HepG2 (cell line): ENCODE data around the gene CABLES2. TPM values are rescaled to one million over a fixed set of nuclear protein-coding genes. Genes with fewer than 3 reads are reported as not detected.

Source experiments
- ATAC-seq: fragments of 200-7000 bp; cut with Tn5 transposase; 3 replicates; pipeline ENCODE4 v1.9.1; 2020; ENCODE audit warnings: mild to moderate bottlenecking, moderate library complexity
- BruUV-seq: library from RNA; stranded (reverse); fragments of 400-500 nt; replicated peaks from 2 replicates; lab custom pipeline; 2021; lab: Mats Ljungman, UMichigan
- CTCF ChIA-PET: fragments of 300-600 bp; formaldehyde crosslinking; extraction: SDS; loops from one replicate; lab custom pipeline; 2021; ENCODE audit warnings: low total read pairs, inconsistent platforms, low intra/inter-chr PET ratio; lab: Yijun Ruan, JAX
- POLR2A ChIA-PET: fragments of 350-600 bp; sonication (Branson Sonifier 250); formaldehyde crosslinking; loops from one replicate; lab custom pipeline; 2020; ENCODE audit warnings: antibody characterized with exemption, inconsistent platforms; lab: Yijun Ruan, JAX
- DNase-seq: peaks from one replicate; pipeline ENCODE4 v3.0.0-alpha.2; 2015; ENCODE audit warnings: low spot score
- FAIRE-seq: peaks from 3 replicates; lab custom pipeline; 2011; peaks lifted over from hg19 to GRCh38; lab: Jason Lieb, UNC
- H2AFZ ChIP-seq: one replicate; pipeline ENCODE4 v1.6.1; 2011; ENCODE audit warnings: low read length, inconsistent platforms
- H3K27ac ChIP-seq: fragments of 300-600 bp; 3 replicates; pipeline ENCODE4 v1.8.0; 2011; ENCODE audit warnings: mixed run types, mild to moderate bottlenecking, mixed read lengths, low read length, inconsistent platforms; ENCODE audit not compliant: insufficient read depth; ENCODE audit errors: extremely low read length
- H3K27me3 ChIP-seq, 2 experiments: fragments of 200-600 bp in 1 of 2; 2 replicates in 1 of 2; 3 replicates in 1 of 2; pipeline versions ENCODE4 v1.6.0 to v1.8.0; 2011; ENCODE audit warnings: low read length in 2 of 2, mild to moderate bottlenecking in 2 of 2, moderate library complexity in 2 of 2, inconsistent platforms in 1 of 2; ENCODE audit not compliant: insufficient read depth in 2 of 2, control insufficient read depth in 1 of 2
- H3K36me3 ChIP-seq, 2 experiments: fragments of 200-600 bp in 1 of 2; replicated peaks in 1 of 2; 2 replicates in 1 of 2; 3 replicates in 1 of 2; pipeline versions ENCODE4 v1.5.1 to v1.8.0; 2011; ENCODE audit warnings: low read length in 2 of 2, inconsistent platforms in 1 of 2; ENCODE audit not compliant: insufficient read depth in 2 of 2, control insufficient read depth in 1 of 2
- H3K4me1 ChIP-seq: 2 replicates; pipeline ENCODE4 v1.5.1; 2012; ENCODE audit warnings: low read length, inconsistent platforms; ENCODE audit not compliant: insufficient read depth
- H3K4me2 ChIP-seq: 2 replicates; pipeline ENCODE4 v1.6.0; 2011; ENCODE audit warnings: low read depth, low read length, inconsistent platforms
- H3K4me3 ChIP-seq, 3 experiments: fragments of 200-600 bp in 1 of 3; sonication (generic), shearing (Covaris generic) in 1 of 3; replicated peaks in 1 of 3; 2 replicates each; pipeline ENCODE4 v1.5.1; 2011 to 2016; ENCODE audit warnings: low read length in 3 of 3, inconsistent platforms in 2 of 3, low read depth in 2 of 3, mild to moderate bottlenecking in 2 of 3, control low read depth in 1 of 3, mixed read lengths in 1 of 3; ENCODE audit not compliant: insufficient read depth in 1 of 3
- H3K79me2 ChIP-seq: one replicate; pipeline ENCODE4 v1.6.1; 2011; ENCODE audit warnings: low read length, inconsistent platforms; ENCODE audit not compliant: insufficient read depth
- H3K9ac ChIP-seq: 2 replicates; pipeline ENCODE4 v1.6.0; 2011; ENCODE audit warnings: mild to moderate bottlenecking, low read depth, low read length, inconsistent platforms; ENCODE audit not compliant: insufficient read depth
- H3K9me3 ChIP-seq: 2 replicates; pipeline ENCODE4 v1.5.1; 2012; ENCODE audit warnings: mild to moderate bottlenecking, low read length
- H4K20me1 ChIP-seq: 2 replicates; pipeline ENCODE4 v1.6.0; 2011; ENCODE audit warnings: inconsistent platforms, mild to moderate bottlenecking, low read length, moderate library complexity; ENCODE audit not compliant: insufficient read depth
- FOSL1 ChIP-seq: sonication (generic); formaldehyde crosslinking; IDR thresholded peaks from 2 replicates; pipeline ENCODE4 v1.9.0; 2021; ENCODE audit warnings: missing genetic modification reagents, borderline replicate concordance
- ZFY ChIP-seq: sonication (generic); formaldehyde crosslinking; IDR thresholded peaks from 2 replicates; pipeline ENCODE4 v1.4.0; 2020; ENCODE audit warnings: missing genetic modification reagents
- WGBS: methylation state at CpG from one replicate; pipeline ENCODE4 v1.1.6; 2017; ENCODE audit warnings: low lambda C conversion rate; 5-methylcytosine and 5-hydroxymethylcytosine counted together
- in situ Hi-C: cut with HindIII; loops from 2 replicates; pipeline ENCODE4 v1.10.0; 2017; ENCODE audit warnings: low pct_unique_long_range_greater_than_20kb; ENCODE audit not compliant: extremely low pct_ligation_motif_present
- intact Hi-C: fragments of 100-400 bp; cut with micrococcal nuclease; formaldehyde crosslinking; loops from one replicate; pipeline ENCODE4 v1.10.0; 2022; ENCODE audit not compliant: unreplicated experiment
- polyA plus RNA-seq, 8 experiments: library from polyadenylated mRNA; depleted of rRNA in 3 of 8; stranded (reverse) in 7 of 8; unstranded in 1 of 8; fragments of >200 nt; fragmentation: Illumina TruSeq in 4 of 8; extraction: Trizol in 4 of 8; gene quantifications; 2 replicates each; pipeline versions ENCODE4 v1.2.1 to v1.2.3, GENCODE V29; 2011 to 2016; ENCODE audit warnings: low read depth in 4 of 8, missing spikeins in 1 of 8, mixed read lengths in 1 of 8; ENCODE audit not compliant: insufficient read depth in 1 of 8
- total RNA-seq, 5 experiments: library from RNA; depleted of rRNA; stranded (reverse); fragments of >200 nt; fragmentation: Illumina TruSeq; extraction: Trizol; gene quantifications; 2 replicates each; pipeline ENCODE4 v1.2.3, GENCODE V29; 2016; ENCODE audit warnings: low read depth in 1 of 5
- TF ChIP-seq, protein P1 (sequence below): IDR thresholded peaks from 2 replicates; pipeline ENCODE4 v1.6.1; 2016; ENCODE audit warnings: low read depth, missing genetic modification reagents, missing compliant biosample characterization
- TF ChIP-seq, protein P2 (sequence below): sonication (generic); formaldehyde crosslinking; conservative IDR thresholded peaks from 2 replicates; pipeline ENCODE4 v1.4.0; 2020; ENCODE audit warnings: mild to moderate bottlenecking, missing genetic modification reagents, moderate library complexity
- TF ChIP-seq, protein P3 (sequence below): sonication (generic); formaldehyde crosslinking; IDR thresholded peaks from 2 replicates; pipeline ENCODE4 v1.5.1; 2020; ENCODE audit warnings: mild to moderate bottlenecking, missing genetic modification reagents, moderate library complexity

Gene CABLES2
- total and polyA plus RNA-seq, 2 of the 13 experiments (the other 11 are each of a cell fraction or from before 2014, with no cell fraction given): 5.2 to 9.7 TPM

DNA sequence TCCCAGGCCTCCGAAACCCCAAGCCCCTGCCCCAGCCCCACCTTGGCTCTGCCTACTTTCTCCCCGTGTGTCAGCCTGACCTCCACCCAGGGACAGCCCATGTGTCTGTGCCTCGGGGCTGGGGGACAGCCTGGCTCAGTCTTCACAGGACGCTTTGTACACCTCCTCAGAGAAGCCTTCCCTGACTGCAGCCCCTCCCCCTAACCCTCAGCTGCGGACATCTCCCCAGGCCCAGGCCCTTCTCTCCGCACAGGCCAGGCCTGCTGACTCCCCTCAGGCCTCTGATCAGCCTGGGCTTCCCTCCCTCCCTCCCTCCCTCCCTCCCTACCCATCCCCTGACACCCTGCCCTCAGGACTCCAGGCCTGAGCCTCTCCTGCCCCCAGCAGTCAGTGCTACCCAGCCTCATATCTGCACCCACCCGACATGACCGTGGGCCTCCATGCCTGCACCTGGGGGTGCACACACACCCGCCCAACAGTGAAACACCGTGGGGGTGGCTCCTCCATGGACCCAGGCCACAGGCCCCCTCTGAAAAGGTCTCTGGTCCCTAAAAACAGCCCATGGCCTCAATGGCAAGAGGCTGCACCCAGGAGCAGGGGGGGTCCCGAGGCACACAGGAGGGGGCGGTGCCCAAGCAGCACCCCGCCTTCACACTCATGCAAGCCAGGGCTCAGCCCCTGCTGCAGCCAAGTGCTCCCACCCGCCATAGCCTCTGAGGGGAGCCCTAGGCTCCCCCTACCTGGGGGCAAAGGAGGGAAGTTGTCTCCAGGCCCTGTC lies 52.9 kb downstream of the CABLES2 start (continued):
- TF ChIP-seq, protein P1, sequence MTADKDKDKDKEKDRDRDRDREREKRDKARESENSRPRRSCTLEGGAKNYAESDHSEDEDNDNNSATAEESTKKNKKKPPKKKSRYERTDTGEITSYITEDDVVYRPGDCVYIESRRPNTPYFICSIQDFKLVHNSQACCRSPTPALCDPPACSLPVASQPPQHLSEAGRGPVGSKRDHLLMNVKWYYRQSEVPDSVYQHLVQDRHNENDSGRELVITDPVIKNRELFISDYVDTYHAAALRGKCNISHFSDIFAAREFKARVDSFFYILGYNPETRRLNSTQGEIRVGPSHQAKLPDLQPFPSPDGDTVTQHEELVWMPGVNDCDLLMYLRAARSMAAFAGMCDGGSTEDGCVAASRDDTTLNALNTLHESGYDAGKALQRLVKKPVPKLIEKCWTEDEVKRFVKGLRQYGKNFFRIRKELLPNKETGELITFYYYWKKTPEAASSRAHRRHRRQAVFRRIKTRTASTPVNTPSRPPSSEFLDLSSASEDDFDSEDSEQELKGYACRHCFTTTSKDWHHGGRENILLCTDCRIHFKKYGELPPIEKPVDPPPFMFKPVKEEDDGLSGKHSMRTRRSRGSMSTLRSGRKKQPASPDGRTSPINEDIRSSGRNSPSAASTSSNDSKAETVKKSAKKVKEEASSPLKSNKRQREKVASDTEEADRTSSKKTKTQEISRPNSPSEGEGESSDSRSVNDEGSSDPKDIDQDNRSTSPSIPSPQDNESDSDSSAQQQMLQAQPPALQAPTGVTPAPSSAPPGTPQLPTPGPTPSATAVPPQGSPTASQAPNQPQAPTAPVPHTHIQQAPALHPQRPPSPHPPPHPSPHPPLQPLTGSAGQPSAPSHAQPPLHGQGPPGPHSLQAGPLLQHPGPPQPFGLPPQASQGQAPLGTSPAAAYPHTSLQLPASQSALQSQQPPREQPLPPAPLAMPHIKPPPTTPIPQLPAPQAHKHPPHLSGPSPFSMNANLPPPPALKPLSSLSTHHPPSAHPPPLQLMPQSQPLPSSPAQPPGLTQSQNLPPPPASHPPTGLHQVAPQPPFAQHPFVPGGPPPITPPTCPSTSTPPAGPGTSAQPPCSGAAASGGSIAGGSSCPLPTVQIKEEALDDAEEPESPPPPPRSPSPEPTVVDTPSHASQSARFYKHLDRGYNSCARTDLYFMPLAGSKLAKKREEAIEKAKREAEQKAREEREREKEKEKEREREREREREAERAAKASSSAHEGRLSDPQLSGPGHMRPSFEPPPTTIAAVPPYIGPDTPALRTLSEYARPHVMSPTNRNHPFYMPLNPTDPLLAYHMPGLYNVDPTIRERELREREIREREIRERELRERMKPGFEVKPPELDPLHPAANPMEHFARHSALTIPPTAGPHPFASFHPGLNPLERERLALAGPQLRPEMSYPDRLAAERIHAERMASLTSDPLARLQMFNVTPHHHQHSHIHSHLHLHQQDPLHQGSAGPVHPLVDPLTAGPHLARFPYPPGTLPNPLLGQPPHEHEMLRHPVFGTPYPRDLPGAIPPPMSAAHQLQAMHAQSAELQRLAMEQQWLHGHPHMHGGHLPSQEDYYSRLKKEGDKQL (CRISPR knock-in tag): no peak

DNA sequence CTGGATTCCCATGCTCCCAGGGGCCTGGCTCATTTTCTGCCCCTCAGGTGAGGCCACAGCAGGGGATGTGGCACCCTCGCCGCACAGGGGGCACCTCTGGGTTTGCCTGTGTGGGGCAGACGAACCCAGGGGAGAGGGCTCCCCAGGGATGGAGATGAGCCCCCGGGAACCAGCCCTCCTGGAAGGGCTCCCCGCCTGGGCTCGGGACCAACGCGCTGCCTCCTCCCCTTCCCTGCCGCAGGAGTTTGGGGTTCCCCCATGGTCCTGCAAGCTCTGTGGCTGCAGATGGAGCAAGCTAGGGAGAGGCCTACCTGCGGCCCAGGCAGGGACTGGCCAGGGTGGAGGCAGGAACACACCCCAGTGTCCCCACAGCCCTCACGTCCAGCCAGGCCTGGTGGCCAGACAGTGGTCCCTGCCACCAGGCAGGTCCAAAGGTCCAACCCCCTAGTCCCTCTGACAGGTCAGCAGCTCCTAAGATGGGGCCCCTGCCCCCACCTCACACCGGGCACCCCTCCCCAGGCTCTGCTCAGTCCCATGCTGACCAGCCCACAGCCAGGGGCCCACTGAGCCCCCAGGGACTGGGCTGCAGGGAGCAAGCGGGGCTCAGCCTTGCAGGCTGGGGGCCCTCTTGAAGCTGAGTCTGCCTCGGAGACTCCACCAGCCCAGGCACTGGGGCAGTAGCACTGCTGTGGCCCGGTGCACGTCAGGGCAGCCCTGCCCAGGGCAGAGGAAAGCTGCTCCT lies 53.6 kb downstream of the CABLES2 start:
- DNase-seq: peak; percentile 56
- H3K27me3 ChIP-seq: no peaks in the 10 kb centered on the region
- 56% methylated on average over 8 of the region's 16 CpGs for WGBS
- intact Hi-C loops (loop anchor here (2.0 kb wide), 1 partner anchor 17 kb away; no protein-coding TSS in a partner anchor), in situ Hi-C loops (no loop called here)
- peak; percentile 78 for FAIRE-seq
- peak overlapping the region; percentile 48; the same call in 1 of the 2 replicates for H3K9ac ChIP-seq
- H3K4me1 ChIP-seq: peaks cover 56% of the 10 kb centered on the region
- H3K4me3 ChIP-seq: peak overlapping the region in 1 of 3 experiments; percentile 19; a peak in 1 of 6 replicates
- POLR2A ChIA-PET: interaction anchor here (1.0 to 5.8 kb wide), 4 partner anchors 11 to 50 kb away, joined by 3 to 62 read pairs (median 5); partner anchors contain the start of gene LAMA5
- peak; percentile 57 for ATAC-seq
- CTCF ChIA-PET: no interaction called here
- H3K4me2 ChIP-seq: peak overlapping the region; percentile 62
- H4K20me1 ChIP-seq: peaks cover 20% of the 10 kb centered on the region; the same call in 1 of the 2 replicates
- peak overlapping the region; percentile 56 for H3K27ac ChIP-seq
- H3K36me3 ChIP-seq: peaks cover 37 to 40% of the 10 kb centered on the region in 2 experiments
- H3K9me3 ChIP-seq: no peaks in the 10 kb centered on the region
- no peak overlapping the region for H2AFZ ChIP-seq
- no TSS peak for BruUV-seq
- H3K79me2 ChIP-seq: peaks cover 18% of the 10 kb centered on the region
- TF ChIP-seq, protein P2, sequence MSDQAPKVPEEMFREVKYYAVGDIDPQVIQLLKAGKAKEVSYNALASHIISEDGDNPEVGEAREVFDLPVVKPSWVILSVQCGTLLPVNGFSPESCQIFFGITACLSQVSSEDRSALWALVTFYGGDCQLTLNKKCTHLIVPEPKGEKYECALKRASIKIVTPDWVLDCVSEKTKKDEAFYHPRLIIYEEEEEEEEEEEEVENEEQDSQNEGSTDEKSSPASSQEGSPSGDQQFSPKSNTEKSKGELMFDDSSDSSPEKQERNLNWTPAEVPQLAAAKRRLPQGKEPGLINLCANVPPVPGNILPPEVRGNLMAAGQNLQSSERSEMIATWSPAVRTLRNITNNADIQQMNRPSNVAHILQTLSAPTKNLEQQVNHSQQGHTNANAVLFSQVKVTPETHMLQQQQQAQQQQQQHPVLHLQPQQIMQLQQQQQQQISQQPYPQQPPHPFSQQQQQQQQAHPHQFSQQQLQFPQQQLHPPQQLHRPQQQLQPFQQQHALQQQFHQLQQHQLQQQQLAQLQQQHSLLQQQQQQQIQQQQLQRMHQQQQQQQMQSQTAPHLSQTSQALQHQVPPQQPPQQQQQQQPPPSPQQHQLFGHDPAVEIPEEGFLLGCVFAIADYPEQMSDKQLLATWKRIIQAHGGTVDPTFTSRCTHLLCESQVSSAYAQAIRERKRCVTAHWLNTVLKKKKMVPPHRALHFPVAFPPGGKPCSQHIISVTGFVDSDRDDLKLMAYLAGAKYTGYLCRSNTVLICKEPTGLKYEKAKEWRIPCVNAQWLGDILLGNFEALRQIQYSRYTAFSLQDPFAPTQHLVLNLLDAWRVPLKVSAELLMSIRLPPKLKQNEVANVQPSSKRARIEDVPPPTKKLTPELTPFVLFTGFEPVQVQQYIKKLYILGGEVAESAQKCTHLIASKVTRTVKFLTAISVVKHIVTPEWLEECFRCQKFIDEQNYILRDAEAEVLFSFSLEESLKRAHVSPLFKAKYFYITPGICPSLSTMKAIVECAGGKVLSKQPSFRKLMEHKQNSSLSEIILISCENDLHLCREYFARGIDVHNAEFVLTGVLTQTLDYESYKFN (CRISPR knock-in tag): peak; percentile 77
- peak; percentile 70 for TF ChIP-seq ZFY (CRISPR knock-in tag)
- no peak for TF ChIP-seq FOSL1 (CRISPR knock-in tag)
- TF ChIP-seq, protein P3, sequence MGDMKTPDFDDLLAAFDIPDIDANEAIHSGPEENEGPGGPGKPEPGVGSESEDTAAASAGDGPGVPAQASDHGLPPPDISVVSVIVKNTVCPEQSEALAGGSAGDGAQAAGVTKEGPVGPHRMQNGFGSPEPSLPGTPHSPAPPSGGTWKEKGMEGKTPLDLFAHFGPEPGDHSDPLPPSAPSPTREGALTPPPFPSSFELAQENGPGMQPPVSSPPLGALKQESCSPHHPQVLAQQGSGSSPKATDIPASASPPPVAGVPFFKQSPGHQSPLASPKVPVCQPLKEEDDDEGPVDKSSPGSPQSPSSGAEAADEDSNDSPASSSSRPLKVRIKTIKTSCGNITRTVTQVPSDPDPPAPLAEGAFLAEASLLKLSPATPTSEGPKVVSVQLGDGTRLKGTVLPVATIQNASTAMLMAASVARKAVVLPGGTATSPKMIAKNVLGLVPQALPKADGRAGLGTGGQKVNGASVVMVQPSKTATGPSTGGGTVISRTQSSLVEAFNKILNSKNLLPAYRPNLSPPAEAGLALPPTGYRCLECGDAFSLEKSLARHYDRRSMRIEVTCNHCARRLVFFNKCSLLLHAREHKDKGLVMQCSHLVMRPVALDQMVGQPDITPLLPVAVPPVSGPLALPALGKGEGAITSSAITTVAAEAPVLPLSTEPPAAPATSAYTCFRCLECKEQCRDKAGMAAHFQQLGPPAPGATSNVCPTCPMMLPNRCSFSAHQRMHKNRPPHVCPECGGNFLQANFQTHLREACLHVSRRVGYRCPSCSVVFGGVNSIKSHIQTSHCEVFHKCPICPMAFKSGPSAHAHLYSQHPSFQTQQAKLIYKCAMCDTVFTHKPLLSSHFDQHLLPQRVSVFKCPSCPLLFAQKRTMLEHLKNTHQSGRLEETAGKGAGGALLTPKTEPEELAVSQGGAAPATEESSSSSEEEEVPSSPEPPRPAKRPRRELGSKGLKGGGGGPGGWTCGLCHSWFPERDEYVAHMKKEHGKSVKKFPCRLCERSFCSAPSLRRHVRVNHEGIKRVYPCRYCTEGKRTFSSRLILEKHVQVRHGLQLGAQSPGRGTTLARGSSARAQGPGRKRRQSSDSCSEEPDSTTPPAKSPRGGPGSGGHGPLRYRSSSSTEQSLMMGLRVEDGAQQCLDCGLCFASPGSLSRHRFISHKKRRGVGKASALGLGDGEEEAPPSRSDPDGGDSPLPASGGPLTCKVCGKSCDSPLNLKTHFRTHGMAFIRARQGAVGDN (CRISPR knock-in tag): peak; percentile 78
